ENCODE measurements around the gene RARRES1.
A peak's percentile ranks its signal among the peaks of the same experiment; 100 is the strongest.

The RARRES1 gene

GRCh38 chr3:158659454-158660237 lies 72.6 kb downstream of the RARRES1 start:
- peak; percentile 76 for TF ChIP-seq CTCF (IDR thresholded peaks at IDR 0.05)
- Histone ChIP-seq H3K27me3 (no peaks in the 10 kb centered on the region), H3K27ac (no peak overlapping the region), H3K9me3 (no peaks in the 10 kb centered on the region), H3K36me3 (peaks cover 56% of the 10 kb centered on the region), H3K4me3 (ENCODE audit: low read depth in 1 of 2, low read length in 1 of 2) (no peak overlapping the region), H3K4me1 (ENCODE audit: control insufficient read depth in 1 of 2, insufficient read depth in 1 of 2, low read depth in 1 of 2, low read length in 1 of 2) (no peaks in the 10 kb centered on the region)

- peaks cover 54% of the 10 kb centered on the region for H3K36me3 ChIP-seq
- H3K9me3 ChIP-seq = no peaks in the 10 kb centered on the region
- no peaks in the 10 kb centered on the region for H3K4me1 ChIP-seq (ENCODE audit: control insufficient read depth in 1 of 2, insufficient read depth in 1 of 2, low read depth in 1 of 2, low read length in 1 of 2)
- H3K27me3 ChIP-seq = no peaks in the 10 kb centered on the region
- no peak overlapping the region for H3K27ac ChIP-seq
- TF ChIP-seq CTCF (IDR thresholded peaks at IDR 0.05) = no peak
- H3K4me3 ChIP-seq (ENCODE audit: low read depth in 1 of 2, low read length in 1 of 2) = no peak overlapping the region
These were observed 73.4 kb downstream of the RARRES1 start for GRCh38 chr3:158658889-158659288.

DNA sequence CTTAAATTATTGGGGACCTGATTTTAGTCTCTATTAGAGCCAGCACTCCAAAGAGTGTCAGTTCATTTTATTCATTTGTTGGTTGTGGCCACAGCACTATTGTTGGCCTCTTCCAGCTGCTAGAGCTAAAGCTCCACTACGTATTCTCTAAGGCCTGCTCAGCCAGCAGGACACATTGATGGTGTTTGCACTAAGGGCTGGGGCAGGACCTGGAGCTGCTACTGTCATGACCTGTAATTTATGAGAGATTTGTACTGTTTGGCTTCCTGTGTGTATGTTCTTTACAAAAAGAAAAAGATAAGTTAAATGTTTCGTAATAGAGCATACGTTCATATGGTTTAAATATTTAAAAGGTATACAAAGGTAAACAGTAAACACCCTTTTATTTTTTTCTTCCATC lies 79.8 kb downstream of the RARRES1 start:
- H3K36me3 ChIP-seq = peaks cover 52% of the 10 kb centered on the region
- no peaks in the 10 kb centered on the region for H3K27me3 ChIP-seq

DNA sequence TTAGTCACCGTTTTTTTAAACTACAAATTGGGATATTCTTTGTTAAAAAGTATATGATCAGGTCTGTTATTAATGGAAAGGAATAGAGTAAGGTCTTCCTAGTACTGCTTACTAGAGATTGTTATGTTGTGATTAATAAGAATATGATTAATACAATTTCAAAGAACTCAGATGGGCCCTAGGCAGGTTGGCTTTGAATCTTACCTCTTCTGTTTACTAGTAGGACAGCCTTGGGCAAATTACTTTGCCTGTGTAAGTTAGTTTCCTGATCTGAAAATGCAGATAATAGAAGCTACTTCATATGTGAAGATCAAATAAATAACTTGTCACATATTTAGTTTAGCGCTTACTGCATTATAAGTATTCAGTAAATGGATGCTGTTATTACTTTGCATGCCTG lies 81.1 kb downstream of the RARRES1 start:
- H3K27me3 ChIP-seq = no peaks in the 10 kb centered on the region
- H3K36me3 ChIP-seq = peaks cover 45% of the 10 kb centered on the region
- no peak overlapping the region for H3K4me3 ChIP-seq (ENCODE audit: low read depth in 1 of 2, low read length in 1 of 2)
- no peaks in the 10 kb centered on the region for H3K9me3 ChIP-seq
- TF ChIP-seq CTCF (IDR thresholded peaks at IDR 0.05) = no peak
- no peak overlapping the region for H3K27ac ChIP-seq
- H3K4me1 ChIP-seq (ENCODE audit: control insufficient read depth in 1 of 2, insufficient read depth in 1 of 2, low read depth in 1 of 2, low read length in 1 of 2) = no peaks in the 10 kb centered on the region

More for the DNA sequence above, 79.8 kb downstream of the RARRES1 start:
- no peaks in the 10 kb centered on the region for H3K9me3 ChIP-seq
- TF ChIP-seq CTCF (IDR thresholded peaks at IDR 0.05) = no peak
- H3K4me1 ChIP-seq (ENCODE audit: control insufficient read depth in 1 of 2, insufficient read depth in 1 of 2, low read depth in 1 of 2, low read length in 1 of 2) = no peaks in the 10 kb centered on the region
- H3K4me3 ChIP-seq (ENCODE audit: low read depth in 1 of 2, low read length in 1 of 2) = no peak overlapping the region
- no peak overlapping the region for H3K27ac ChIP-seq

DNA sequence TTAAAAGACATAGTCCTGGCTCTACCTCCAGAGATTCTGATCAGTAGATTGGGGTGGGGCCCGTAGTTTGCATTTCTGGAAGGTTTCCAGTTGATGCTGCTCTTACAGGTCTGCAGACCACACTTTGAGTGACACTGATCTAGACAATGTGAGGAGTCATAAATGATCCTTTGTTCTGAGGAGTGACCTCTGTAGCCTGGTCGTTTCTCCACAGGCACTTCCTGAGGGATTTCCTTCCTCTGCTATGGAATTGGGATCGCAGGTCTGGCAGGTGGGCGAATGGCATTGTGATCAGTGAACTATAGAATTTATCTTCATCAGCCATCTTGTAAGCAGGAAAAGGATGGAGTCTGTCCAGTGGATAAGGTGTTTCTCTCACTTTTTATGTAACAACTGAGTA lies 82.5 kb downstream of the RARRES1 start:
- no peak overlapping the region for H3K27ac ChIP-seq
- H3K4me3 ChIP-seq (ENCODE audit: low read depth in 1 of 2, low read length in 1 of 2) = no peak overlapping the region
- peaks cover 0 to 6% of the 10 kb centered on the region in 2 experiments for H3K4me1 ChIP-seq (ENCODE audit: control insufficient read depth in 1 of 2, insufficient read depth in 1 of 2, low read depth in 1 of 2, low read length in 1 of 2)
- H3K27me3 ChIP-seq = no peaks in the 10 kb centered on the region
- TF ChIP-seq CTCF (IDR thresholded peaks at IDR 0.05) = no peak
- no peaks in the 10 kb centered on the region for H3K9me3 ChIP-seq
- peaks cover 38% of the 10 kb centered on the region for H3K36me3 ChIP-seq

Measured in neutrophil (primary cell).